ENCODE measurements around the gene YKT6. TPM values are rescaled to one million over a fixed set of nuclear protein-coding genes. Genes with fewer than 3 reads are reported as not detected.

Gene YKT6
- polyA plus RNA-seq (2012; ENCODE audit: missing spikeins) = 37.2 TPM

- peak; percentile 82 for TF ChIP-seq POLR2AphosphoS5 (IDR thresholded peaks at IDR 0.05; ENCODE audit: low read depth, low read length)
- TF ChIP-seq POLR2A (IDR thresholded peaks at IDR 0.05; ENCODE audit: low read depth, low read length) = peak; percentile 90
- TF ChIP-seq TAF1 (IDR thresholded peaks at IDR 0.05; ENCODE audit: borderline replicate concordance, low read depth, low read length) = peak; percentile 94
- peak; percentile 99 for FAIRE-seq
- DNase-seq (ENCODE audit: insufficient read length) = peak; percentile 99
Observed at GRCh38 chr7:44200699-44201461, at the start of gene YKT6. TSS of gene YKT6 (plus strand) at chr7:44200978. CDS start at chr7:44201136, 158 bp downstream.

GRCh38 chr7:44151956-44152355 lies 48.8 kb upstream of the YKT6 start:
- no peak for DNase-seq (ENCODE audit: insufficient read length)
- TF ChIP-seq POLR2AphosphoS5 (IDR thresholded peaks at IDR 0.05; ENCODE audit: low read depth, low read length) = no peak
- TF ChIP-seq POLR2A (IDR thresholded peaks at IDR 0.05; ENCODE audit: low read depth, low read length) = no peak
- TF ChIP-seq TAF1 (IDR thresholded peaks at IDR 0.05; ENCODE audit: borderline replicate concordance, low read depth, low read length) = no peak
- no peak for FAIRE-seq

- TF ChIP-seq POLR2A (IDR thresholded peaks at IDR 0.05; ENCODE audit: low read depth, low read length) (no peak), POLR2AphosphoS5 (IDR thresholded peaks at IDR 0.05; ENCODE audit: low read depth, low read length) (no peak), TAF1 (IDR thresholded peaks at IDR 0.05; ENCODE audit: borderline replicate concordance, low read depth, low read length) (no peak)
- FAIRE-seq (no peak), DNase-seq (ENCODE audit: insufficient read length) (no peak)
Observed at GRCh38 chr7:44152971-44153947, 47.5 kb upstream of the YKT6 start.

- FAIRE-seq = no peak
- DNase-seq (ENCODE audit: insufficient read length) = no peak
- no peak for TF ChIP-seq POLR2AphosphoS5 (IDR thresholded peaks at IDR 0.05; ENCODE audit: low read depth, low read length)
- no peak for TF ChIP-seq TAF1 (IDR thresholded peaks at IDR 0.05; ENCODE audit: borderline replicate concordance, low read depth, low read length)
- TF ChIP-seq POLR2A (IDR thresholded peaks at IDR 0.05; ENCODE audit: low read depth, low read length) = no peak
Observed at GRCh38 chr7:44153948-44154335, 46.8 kb upstream of the YKT6 start.

GRCh38 chr7:44154703-44155102 lies 46.1 kb upstream of the YKT6 start:
- DNase-seq (ENCODE audit: insufficient read length) (no peak), FAIRE-seq (no peak)
- no peak for TF ChIP-seq POLR2AphosphoS5 (IDR thresholded peaks at IDR 0.05; ENCODE audit: low read depth, low read length)
- no peak for TF ChIP-seq TAF1 (IDR thresholded peaks at IDR 0.05; ENCODE audit: borderline replicate concordance, low read depth, low read length)
- no peak for TF ChIP-seq POLR2A (IDR thresholded peaks at IDR 0.05; ENCODE audit: low read depth, low read length)

- TF ChIP-seq POLR2AphosphoS5 (IDR thresholded peaks at IDR 0.05; ENCODE audit: low read depth, low read length) (no peak), TAF1 (IDR thresholded peaks at IDR 0.05; ENCODE audit: borderline replicate concordance, low read depth, low read length) (no peak), POLR2A (IDR thresholded peaks at IDR 0.05; ENCODE audit: low read depth, low read length) (no peak)
- no peak for DNase-seq (ENCODE audit: insufficient read length)
- FAIRE-seq = no peak
Observed at GRCh38 chr7:44155191-44156185, 45.3 kb upstream of the YKT6 start.

- TF ChIP-seq POLR2A (IDR thresholded peaks at IDR 0.05; ENCODE audit: low read depth, low read length) = no peak
- TF ChIP-seq TAF1 (IDR thresholded peaks at IDR 0.05; ENCODE audit: borderline replicate concordance, low read depth, low read length) = no peak
- no peak for TF ChIP-seq POLR2AphosphoS5 (IDR thresholded peaks at IDR 0.05; ENCODE audit: low read depth, low read length)
- FAIRE-seq (no peak), DNase-seq (ENCODE audit: insufficient read length) (no peak)
Observed at GRCh38 chr7:44156453-44157010, 44.2 kb upstream of the YKT6 start.

- FAIRE-seq = no peak
- DNase-seq (ENCODE audit: insufficient read length) = no peak
- no peak for TF ChIP-seq TAF1 (IDR thresholded peaks at IDR 0.05; ENCODE audit: borderline replicate concordance, low read depth, low read length)
- TF ChIP-seq POLR2A (IDR thresholded peaks at IDR 0.05; ENCODE audit: low read depth, low read length) = no peak
- TF ChIP-seq POLR2AphosphoS5 (IDR thresholded peaks at IDR 0.05; ENCODE audit: low read depth, low read length) = no peak
Observed at GRCh38 chr7:44157116-44158080, 43.4 kb upstream of the YKT6 start.

- TF ChIP-seq POLR2AphosphoS5 (IDR thresholded peaks at IDR 0.05; ENCODE audit: low read depth, low read length) (no peak), POLR2A (IDR thresholded peaks at IDR 0.05; ENCODE audit: low read depth, low read length) (no peak), TAF1 (IDR thresholded peaks at IDR 0.05; ENCODE audit: borderline replicate concordance, low read depth, low read length) (no peak)
- DNase-seq (ENCODE audit: insufficient read length) = no peak
- no peak for FAIRE-seq
Observed at GRCh38 chr7:44158096-44158872, 42.5 kb upstream of the YKT6 start.

Measured in GM12892 (cell line).